Middle frontal gyrus (tissue), 1 donor: Measurements from ENCODE around the gene ANKRD55.
"Not testable (repeated sequence)": the region's sequence is repeated elsewhere in the genome, so short reads cannot be mapped to it uniquely, and the experiment has no call there.

Experiments
- DNase-seq: peaks from one replicate; pipeline ENCODE4 v3.0.0-alpha.2; 2015; ENCODE audit warnings: low spot score; ENCODE audit errors: extremely low spot score

Gene ANKRD55

GRCh38 chr5:56208681-56209080, 24.4 kb downstream of the ANKRD55 start:
- no peak for DNase-seq

GRCh38 chr5:56207537-56207936, 25.6 kb downstream of the ANKRD55 start:
- no peak for DNase-seq

- no peak for DNase-seq
Measured at GRCh38 chr5:56206126-56206910, 26.8 kb downstream of the ANKRD55 start.

GRCh38 chr5:56203936-56204335, 29.2 kb downstream of the ANKRD55 start:
- not testable (repeated sequence) for DNase-seq

GRCh38 chr5:56202483-56202882, 30.6 kb downstream of the ANKRD55 start:
- no peak for DNase-seq

- DNase-seq: not testable (repeated sequence)
Measured at GRCh38 chr5:56201762-56202261, 31.3 kb downstream of the ANKRD55 start.

GRCh38 chr5:56200971-56201666, 32.0 kb downstream of the ANKRD55 start:
- DNase-seq: no peak

- DNase-seq: no peak
Measured at GRCh38 chr5:56195016-56195415, 38.1 kb downstream of the ANKRD55 start.

GRCh38 chr5:56192246-56192645, 40.9 kb downstream of the ANKRD55 start:
- DNase-seq: no peak

GRCh38 chr5:56191656-56192055, 41.5 kb downstream of the ANKRD55 start:
- DNase-seq: no peak

GRCh38 chr5:56190497-56190896, 42.6 kb downstream of the ANKRD55 start:
- no peak for DNase-seq

- no peak for DNase-seq
Measured at GRCh38 chr5:56185768-56186311, 47.3 kb downstream of the ANKRD55 start.

- no peak for DNase-seq
Measured at GRCh38 chr5:56183506-56183905, 49.6 kb downstream of the ANKRD55 start.

- DNase-seq: no peak
Measured at GRCh38 chr5:56179442-56179841, 53.7 kb downstream of the ANKRD55 start.

- no peak for DNase-seq
Measured at GRCh38 chr5:56178823-56179222, 54.3 kb downstream of the ANKRD55 start.

GRCh38 chr5:56176871-56177533, 56.1 kb downstream of the ANKRD55 start:
- no peak for DNase-seq

GRCh38 chr5:56176155-56176798, 56.9 kb downstream of the ANKRD55 start:
- DNase-seq: no peak

GRCh38 chr5:56175488-56175887, 57.6 kb downstream of the ANKRD55 start:
- DNase-seq: no peak

GRCh38 chr5:56175021-56175420, 58.1 kb downstream of the ANKRD55 start:
- DNase-seq: no peak

- DNase-seq: no peak
Measured at GRCh38 chr5:56172241-56172640, 60.9 kb downstream of the ANKRD55 start.

- DNase-seq: no peak
Measured at GRCh38 chr5:56170557-56170956, 62.6 kb downstream of the ANKRD55 start.
